GM12891 (cell line): ENCODE data around the gene MOV10. TPM values are rescaled to one million over a fixed set of nuclear protein-coding genes. Genes with fewer than 3 reads are reported as not detected.

Source experiments
- DNase-seq: peaks from one replicate; pipeline ENCODE4 v3.0.0; 2011; ENCODE audit warnings: low spot score; ENCODE audit not compliant: insufficient read length
- FAIRE-seq: peaks from 2 replicates; lab custom pipeline; 2011; peaks lifted over from hg19 to GRCh38; lab: Jason Lieb, UNC
- PAX5 ChIP-seq: IDR thresholded peaks from 2 replicates; pipeline ENCODE4 v1.6.1; 2011; ENCODE audit warnings: low read length, moderate library complexity, mild to moderate bottlenecking; ENCODE audit not compliant: insufficient read depth, severe bottlenecking
- POLR2A ChIP-seq: IDR thresholded peaks from 2 replicates; pipeline ENCODE4 v1.6.1; 2011; ENCODE audit warnings: low read depth, low read length, control low read depth
- POLR2AphosphoS5 ChIP-seq: IDR thresholded peaks from 2 replicates; pipeline ENCODE4 v1.6.1; 2011; ENCODE audit warnings: low read depth, low read length, control low read depth
- POU2F2 ChIP-seq: IDR thresholded peaks from 2 replicates; pipeline ENCODE4 v1.6.1; 2011; ENCODE audit warnings: low read depth, mild to moderate bottlenecking, control low read depth, low read length, moderate library complexity
- SPI1 ChIP-seq: IDR thresholded peaks from 2 replicates; pipeline ENCODE4 v1.6.1; 2011; ENCODE audit warnings: low read depth, low read length, control low read depth
- TAF1 ChIP-seq: IDR thresholded peaks from 2 replicates; pipeline ENCODE4 v1.6.1; 2011; ENCODE audit warnings: low read depth, low read length, control low read depth
- polyA plus RNA-seq: library from polyadenylated mRNA; unstranded; fragments of >200 nt; gene quantifications from one replicate; pipeline ENCODE4 v1.2.1, GENCODE V29; 2012; ENCODE audit warnings: low read depth, missing spikeins, inconsistent platforms; ENCODE audit not compliant: missing spikeins

Gene MOV10, protein sequence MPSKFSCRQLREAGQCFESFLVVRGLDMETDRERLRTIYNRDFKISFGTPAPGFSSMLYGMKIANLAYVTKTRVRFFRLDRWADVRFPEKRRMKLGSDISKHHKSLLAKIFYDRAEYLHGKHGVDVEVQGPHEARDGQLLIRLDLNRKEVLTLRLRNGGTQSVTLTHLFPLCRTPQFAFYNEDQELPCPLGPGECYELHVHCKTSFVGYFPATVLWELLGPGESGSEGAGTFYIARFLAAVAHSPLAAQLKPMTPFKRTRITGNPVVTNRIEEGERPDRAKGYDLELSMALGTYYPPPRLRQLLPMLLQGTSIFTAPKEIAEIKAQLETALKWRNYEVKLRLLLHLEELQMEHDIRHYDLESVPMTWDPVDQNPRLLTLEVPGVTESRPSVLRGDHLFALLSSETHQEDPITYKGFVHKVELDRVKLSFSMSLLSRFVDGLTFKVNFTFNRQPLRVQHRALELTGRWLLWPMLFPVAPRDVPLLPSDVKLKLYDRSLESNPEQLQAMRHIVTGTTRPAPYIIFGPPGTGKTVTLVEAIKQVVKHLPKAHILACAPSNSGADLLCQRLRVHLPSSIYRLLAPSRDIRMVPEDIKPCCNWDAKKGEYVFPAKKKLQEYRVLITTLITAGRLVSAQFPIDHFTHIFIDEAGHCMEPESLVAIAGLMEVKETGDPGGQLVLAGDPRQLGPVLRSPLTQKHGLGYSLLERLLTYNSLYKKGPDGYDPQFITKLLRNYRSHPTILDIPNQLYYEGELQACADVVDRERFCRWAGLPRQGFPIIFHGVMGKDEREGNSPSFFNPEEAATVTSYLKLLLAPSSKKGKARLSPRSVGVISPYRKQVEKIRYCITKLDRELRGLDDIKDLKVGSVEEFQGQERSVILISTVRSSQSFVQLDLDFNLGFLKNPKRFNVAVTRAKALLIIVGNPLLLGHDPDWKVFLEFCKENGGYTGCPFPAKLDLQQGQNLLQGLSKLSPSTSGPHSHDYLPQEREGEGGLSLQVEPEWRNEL
- 59.1 TPM for polyA plus RNA-seq

DNA sequence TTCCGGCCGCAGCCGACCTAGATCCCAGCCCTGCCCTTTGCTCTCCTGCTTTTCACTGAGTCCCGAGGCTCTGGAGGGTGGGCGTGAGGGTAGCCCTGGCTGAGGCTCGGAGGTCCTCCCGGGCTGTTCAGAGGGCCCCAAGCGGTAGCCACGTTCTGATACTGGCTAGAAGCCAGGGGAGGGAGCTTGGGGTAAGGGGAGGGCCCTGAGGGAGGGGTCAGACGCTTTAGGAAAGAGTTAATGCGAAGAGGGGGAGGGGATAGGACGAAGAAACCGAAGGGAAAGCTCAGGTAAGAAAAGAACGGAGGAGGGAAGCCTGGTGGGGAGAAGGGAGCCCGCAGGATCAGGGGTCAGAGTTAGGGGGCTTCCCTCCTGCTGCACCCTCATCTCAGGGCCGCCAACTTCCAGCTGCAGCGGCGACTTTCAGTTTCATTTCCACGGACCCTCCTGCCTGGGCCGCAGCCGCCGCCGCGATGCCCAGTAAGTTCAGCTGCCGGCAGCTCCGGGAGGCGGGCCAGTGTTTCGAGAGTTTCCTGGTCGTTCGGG lies at the start of gene MOV10:
Gene MOV10, plus strand, starts transcription at position 220 of the 546 bp plus-strand sequence. Its CDS starts 254 bp downstream, at position 474.
- peak; percentile 57 for DNase-seq
- no peak; the same call in 1 of the 2 replicates for TF ChIP-seq POLR2A
- TF ChIP-seq TAF1, result peak; percentile 78
- peak; percentile 81 for TF ChIP-seq POLR2AphosphoS5
- no peak; the same call in 1 of the 2 replicates for TF ChIP-seq POU2F2
- TF ChIP-seq SPI1, result no peak
- no peak for TF ChIP-seq PAX5
- peak; percentile 80 for FAIRE-seq

DNA sequence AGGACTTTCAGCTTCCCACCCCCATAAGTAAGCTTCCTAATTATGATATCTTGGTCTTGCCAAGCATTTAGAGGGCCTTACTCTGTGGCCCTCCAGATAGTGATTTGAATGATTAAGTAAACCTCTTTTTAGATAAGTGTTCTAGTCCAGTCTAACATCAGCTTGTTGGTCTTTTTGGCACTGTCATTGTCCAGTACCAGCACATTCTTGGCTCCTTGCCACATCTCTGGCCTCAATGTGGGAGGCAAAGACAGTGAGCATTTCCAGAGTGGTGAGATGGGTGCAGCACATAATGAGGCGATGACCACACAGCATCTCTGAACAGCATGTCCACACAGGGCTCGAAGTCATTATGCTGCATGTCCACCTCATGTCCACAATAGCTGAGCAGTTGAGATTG lies 48.8 kb upstream of the MOV10 start:
- TF ChIP-seq TAF1 (no peak), SPI1 (no peak), PAX5 (no peak), POU2F2 (no peak), POLR2A (no peak), POLR2AphosphoS5 (no peak)
- FAIRE-seq (no peak), DNase-seq (no peak)

DNA sequence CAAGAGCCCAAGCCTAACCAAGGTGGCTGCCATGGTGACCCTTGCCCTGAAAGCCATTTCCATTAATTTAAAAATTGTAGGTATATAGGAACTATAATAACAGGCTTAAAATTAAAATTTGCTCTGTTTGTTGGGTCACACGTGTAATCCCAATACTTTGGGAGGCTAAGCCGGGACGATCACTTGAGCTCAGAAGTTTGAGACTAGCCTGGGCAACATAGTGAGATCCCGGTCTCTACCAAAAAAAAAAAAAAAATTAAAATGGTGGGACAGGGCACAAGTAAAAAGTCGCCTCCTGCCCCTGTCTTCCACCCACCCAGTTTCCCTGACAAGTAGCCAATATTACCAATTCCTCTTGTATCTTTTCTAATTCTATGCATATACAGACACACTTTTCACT lies 48.3 kb upstream of the MOV10 start:
- DNase-seq (no peak), FAIRE-seq (no peak)
- TF ChIP-seq TAF1, result no peak
- no peak for TF ChIP-seq POLR2AphosphoS5
- no peak for TF ChIP-seq PAX5
- TF ChIP-seq POLR2A, result no peak
- no peak for TF ChIP-seq SPI1
- no peak for TF ChIP-seq POU2F2

DNA sequence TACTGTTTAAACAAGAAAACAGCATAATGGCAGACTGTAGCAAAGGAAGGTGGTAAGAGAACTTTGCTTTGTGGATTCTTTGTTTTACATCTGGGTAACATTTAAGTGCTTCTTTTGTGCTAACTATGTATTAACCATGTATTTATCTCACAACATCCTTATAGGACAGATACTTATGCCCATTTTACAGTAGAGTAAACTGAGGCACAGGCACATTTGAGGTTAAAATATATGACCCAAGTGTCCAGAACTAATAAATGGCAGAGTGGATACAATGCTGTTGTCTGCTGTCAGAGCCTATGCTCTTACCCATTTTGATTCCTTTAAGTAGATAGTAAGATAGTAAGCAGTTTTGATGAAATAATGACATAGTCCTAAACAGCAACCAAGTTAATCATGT lies 47.6 kb upstream of the MOV10 start:
- TF ChIP-seq POLR2A (no peak), POLR2AphosphoS5 (no peak), PAX5 (no peak), SPI1 (no peak), TAF1 (no peak), POU2F2 (no peak)
- DNase-seq (no peak), FAIRE-seq (peak; percentile 31)

DNA sequence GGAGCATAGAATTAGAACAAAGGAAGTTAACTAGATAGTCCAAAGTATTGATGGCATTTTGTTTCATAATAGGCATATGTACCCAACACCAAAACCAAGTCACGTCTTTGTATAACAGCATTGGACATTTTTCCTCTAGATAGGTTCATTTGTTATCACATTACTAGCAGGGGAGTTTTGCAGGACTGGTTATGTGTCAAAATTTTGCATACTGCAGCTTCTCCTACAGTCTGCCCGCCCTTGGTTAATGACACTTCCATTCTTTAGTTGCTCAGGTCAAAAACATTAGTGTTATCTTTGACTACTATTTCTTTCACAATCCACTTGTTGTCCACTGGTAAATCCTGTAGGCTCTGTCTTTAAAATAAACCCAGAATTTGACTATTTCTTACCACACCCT lies 45.9 kb upstream of the MOV10 start:
- DNase-seq (no peak), FAIRE-seq (peak; percentile 54)
- no peak for TF ChIP-seq PAX5
- TF ChIP-seq POLR2AphosphoS5, result no peak
- no peak for TF ChIP-seq SPI1
- no peak for TF ChIP-seq POLR2A
- TF ChIP-seq TAF1, result no peak

DNA sequence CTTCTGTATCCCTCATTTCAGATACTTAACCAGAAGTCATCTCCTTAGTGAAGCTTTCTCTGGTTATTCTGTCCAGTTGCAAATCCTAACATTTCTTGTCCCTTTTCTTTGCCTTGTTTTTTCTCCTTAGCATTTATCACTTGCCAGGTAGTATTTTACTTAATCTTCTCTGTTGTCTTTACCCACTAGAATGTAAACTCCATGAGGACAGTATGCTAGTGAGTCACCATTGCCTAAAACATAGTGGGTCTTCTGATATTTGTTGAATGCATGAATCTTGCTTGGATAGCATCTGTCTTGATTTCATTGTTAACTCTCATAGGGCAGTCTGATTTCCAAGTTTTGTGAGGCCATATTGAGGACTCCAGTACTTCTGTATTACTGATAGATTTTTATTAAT lies 45.2 kb upstream of the MOV10 start:
- no peak for DNase-seq
- no peak for TF ChIP-seq POLR2A
- no peak for TF ChIP-seq POU2F2
- no peak for TF ChIP-seq PAX5
- no peak for TF ChIP-seq POLR2AphosphoS5
- TF ChIP-seq TAF1, result no peak
- TF ChIP-seq SPI1, result no peak
- FAIRE-seq, result no peak

DNA sequence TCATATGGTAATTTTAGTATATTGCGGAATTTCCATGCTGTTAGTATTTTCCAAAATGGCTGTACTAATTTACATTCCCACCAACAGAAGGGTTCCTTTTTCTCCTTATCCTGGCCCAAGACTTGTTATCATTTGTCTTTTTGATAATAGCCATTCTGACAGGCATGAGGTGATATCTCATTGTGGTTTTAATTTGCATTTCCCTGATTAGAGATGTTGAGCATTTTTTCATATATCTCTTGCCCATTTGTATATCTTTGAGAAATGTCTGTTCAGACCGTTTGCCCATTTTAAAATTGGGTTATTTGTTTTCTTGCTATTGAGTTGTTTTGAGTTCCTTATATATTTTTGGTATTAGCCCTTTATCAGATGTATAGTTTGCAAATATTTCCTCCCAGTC lies 40.8 kb upstream of the MOV10 start:
- no peak for TF ChIP-seq SPI1
- TF ChIP-seq POLR2AphosphoS5, result no peak
- no peak for TF ChIP-seq TAF1
- no peak for TF ChIP-seq POLR2A
- TF ChIP-seq POU2F2, result no peak
- no peak for TF ChIP-seq PAX5
- no peak for DNase-seq
- no peak for FAIRE-seq

DNA sequence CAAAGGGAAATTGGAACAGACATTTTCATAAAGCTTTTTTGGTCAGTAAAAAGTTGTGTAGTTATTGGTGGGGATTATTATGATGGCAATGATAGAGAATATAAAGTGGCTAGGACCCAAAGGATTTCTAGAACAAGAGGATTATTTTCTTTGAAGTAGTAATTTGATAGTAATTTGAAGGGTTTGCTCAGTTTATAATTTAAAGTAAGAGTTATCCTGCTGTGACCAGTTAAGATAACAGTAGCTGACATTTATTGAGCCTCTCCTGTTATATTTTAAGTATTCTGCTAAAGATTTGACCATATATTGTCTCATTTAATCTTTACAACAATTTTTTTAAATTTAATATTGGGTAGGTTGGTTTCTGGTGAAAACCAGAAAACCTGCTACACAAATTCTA lies 40.1 kb upstream of the MOV10 start:
- TF ChIP-seq POLR2A, result no peak
- TF ChIP-seq PAX5, result no peak
- no peak for TF ChIP-seq SPI1
- no peak for TF ChIP-seq TAF1
- TF ChIP-seq POU2F2, result no peak
- no peak for TF ChIP-seq POLR2AphosphoS5
- FAIRE-seq (no peak), DNase-seq (no peak)

DNA sequence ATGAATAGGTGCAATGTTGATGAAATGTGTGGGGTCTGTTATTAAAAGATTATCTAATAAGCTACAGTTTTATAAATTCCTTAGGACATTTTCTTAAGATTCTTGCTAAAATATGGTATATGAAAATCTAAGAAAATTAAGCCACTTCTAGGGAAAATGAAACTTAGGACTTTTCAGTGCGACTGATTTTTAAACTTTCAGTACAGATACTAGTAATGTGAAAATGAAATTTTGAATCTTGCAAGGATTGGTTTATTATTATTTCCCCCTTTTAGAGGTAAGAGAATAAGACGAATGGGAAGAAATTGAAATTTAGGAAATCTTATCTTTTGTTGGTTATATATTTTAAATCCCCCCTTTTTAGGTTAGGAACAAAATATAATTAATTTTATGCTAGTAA lies 38.4 kb upstream of the MOV10 start:
- FAIRE-seq (no peak), DNase-seq (no peak)
- TF ChIP-seq POLR2A, result no peak
- no peak for TF ChIP-seq POU2F2
- no peak for TF ChIP-seq POLR2AphosphoS5
- TF ChIP-seq TAF1, result no peak
- TF ChIP-seq SPI1, result no peak
- TF ChIP-seq PAX5, result no peak
